ENCODE data around the gene STAT4. TPM values are rescaled to one million over a fixed set of nuclear protein-coding genes. Genes with fewer than 3 reads are reported as not detected.

The STAT4 gene
- total RNA-seq, 2 experiments from 2014 or later: 77.1 to 83.0 TPM

DNA sequence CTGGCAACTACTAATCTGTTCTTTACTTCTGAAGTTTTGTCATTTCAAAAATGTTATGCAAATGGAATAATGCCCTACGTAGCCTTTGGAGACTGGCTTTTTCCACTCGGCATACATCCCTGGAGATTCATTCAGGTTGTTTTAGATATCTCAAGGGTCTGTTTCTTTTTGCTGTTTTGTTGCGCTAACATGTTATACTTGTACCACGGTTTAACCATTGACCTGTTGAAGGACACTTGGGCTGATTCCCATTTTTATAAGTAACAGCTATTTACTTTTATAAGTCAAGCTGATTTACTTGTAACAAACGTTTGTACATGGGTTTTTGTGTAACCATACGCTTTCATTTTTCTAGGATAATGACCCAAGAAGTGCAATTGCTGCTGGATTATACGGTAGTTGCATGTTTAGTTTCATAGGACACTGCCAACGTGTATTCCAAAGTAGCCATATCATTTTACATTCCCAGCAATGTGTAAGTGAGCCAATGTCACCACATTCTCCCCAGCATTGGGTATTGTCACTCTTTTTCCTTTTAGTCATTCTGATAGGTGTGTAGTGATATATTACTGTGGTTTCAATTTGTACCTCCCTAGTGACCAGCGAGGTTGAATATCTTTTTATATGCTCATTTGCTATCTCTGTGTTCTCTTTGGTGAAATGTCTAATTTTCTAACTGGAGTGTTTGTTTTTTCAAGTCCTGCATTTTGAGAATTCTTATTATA, 36.5 kb upstream of the STAT4 start:
- no peak overlapping the region for H3K4me3 Mint-ChIP-seq
- Histone ChIP-seq H3K36me3 (ENCODE audit: insufficient read depth, low read length) (no peaks in the 10 kb centered on the region), H3K27ac (ENCODE audit: low read depth in 1 of 2, low read length in 2 of 2) (no peak overlapping the region), H3K27me3 (ENCODE audit: control insufficient read depth in 1 of 2, insufficient read depth in 2 of 2, low read length in 2 of 2) (no peaks in the 10 kb centered on the region), H3K9me3 (ENCODE audit: control insufficient read depth in 1 of 2, insufficient read depth in 1 of 2, low read length in 2 of 2) (peaks cover 0 to 9% of the 10 kb centered on the region in 2 experiments), H3K4me3 (ENCODE audit: low read length) (no peak overlapping the region), H3K4me1 (ENCODE audit: insufficient read depth, low read length) (peaks cover 10% of the 10 kb centered on the region)
- peaks cover 44% of the 10 kb centered on the region for H3K4me1 Mint-ChIP-seq (ENCODE audit: low read depth)
- no peaks in the 10 kb centered on the region for H3K9me3 Mint-ChIP-seq
- POLR2A ChIA-PET: no interaction called here
- intact Hi-C loops (cut with DNase I, micrococcal nuclease): no loop called here
- no peaks in the 10 kb centered on the region for H3K27me3 Mint-ChIP-seq
- CTCF ChIA-PET: no interaction called here
- no peaks in the 10 kb centered on the region for H3K36me3 Mint-ChIP-seq (ENCODE audit: low read depth)
- no peak for ATAC-seq (ENCODE audit: poor library complexity)
- no peak for DNase-seq
- no peak overlapping the region for H3K27ac Mint-ChIP-seq
- TF ChIP-seq CTCF (IDR thresholded peaks at IDR 0.05): no peak

DNA sequence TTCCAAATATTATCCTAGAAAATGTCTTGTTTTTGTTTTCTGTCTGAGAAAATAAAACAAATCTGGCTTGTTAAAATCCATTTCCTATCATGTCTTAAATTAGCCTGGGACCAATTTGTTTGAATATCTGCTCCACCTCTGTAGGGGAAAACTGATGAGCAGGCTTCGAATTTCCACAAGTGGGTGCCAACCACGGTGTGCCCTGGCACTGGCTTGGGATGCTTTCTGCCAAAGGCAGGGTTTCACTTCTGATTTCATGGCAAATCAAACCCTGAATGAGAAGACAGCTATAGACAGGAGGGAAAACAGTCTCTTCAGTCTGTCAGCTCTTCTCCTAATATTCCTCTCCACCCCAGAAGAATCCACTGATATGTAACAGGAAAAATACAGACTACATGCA, 33.7 kb upstream of the STAT4 start:
- no peaks in the 10 kb centered on the region for H3K36me3 ChIP-seq (ENCODE audit: insufficient read depth, low read length)
- Mint-ChIP-seq H3K4me3 (no peak overlapping the region), H3K27me3 (no peaks in the 10 kb centered on the region), H3K36me3 (ENCODE audit: low read depth) (no peaks in the 10 kb centered on the region), H3K4me1 (ENCODE audit: low read depth) (peaks cover 20% of the 10 kb centered on the region), H3K27ac (no peak overlapping the region), H3K9me3 (no peaks in the 10 kb centered on the region)
- no peak for TF ChIP-seq CTCF (IDR thresholded peaks at IDR 0.05)
- CTCF ChIA-PET: interaction anchor here (1.1 kb wide), 1 partner anchor 56 kb away, joined by 3 read pairs; no protein-coding TSS in a partner anchor
- no peaks in the 10 kb centered on the region for H3K27me3 ChIP-seq (ENCODE audit: control insufficient read depth in 1 of 2, insufficient read depth in 2 of 2, low read length in 2 of 2)
- ATAC-seq (ENCODE audit: poor library complexity) (no peak), DNase-seq (no peak)
- H3K27ac ChIP-seq (ENCODE audit: low read depth in 1 of 2, low read length in 2 of 2): no peak overlapping the region
- POLR2A ChIA-PET: no interaction called here
- H3K4me1 ChIP-seq (ENCODE audit: insufficient read depth, low read length): peaks cover 10% of the 10 kb centered on the region
- no peak overlapping the region for H3K4me3 ChIP-seq (ENCODE audit: low read length)
- intact Hi-C loops (cut with DNase I, micrococcal nuclease): no loop called here
- H3K9me3 ChIP-seq (ENCODE audit: control insufficient read depth in 1 of 2, insufficient read depth in 1 of 2, low read length in 2 of 2): no peaks in the 10 kb centered on the region

- no peaks in the 10 kb centered on the region for H3K9me3 Mint-ChIP-seq
- no peak overlapping the region for H3K27ac Mint-ChIP-seq
- ChIA-PET CTCF (interaction anchor here (1.1 kb wide), 1 partner anchor 55 kb away, joined by 3 read pairs; no protein-coding TSS in a partner anchor), POLR2A (no interaction called here)
- DNase-seq (no peak), ATAC-seq (ENCODE audit: poor library complexity) (no peak)
- peaks cover 10% of the 10 kb centered on the region for H3K4me1 Mint-ChIP-seq (ENCODE audit: low read depth)
- no peak overlapping the region for H3K27ac ChIP-seq (ENCODE audit: low read depth in 1 of 2, low read length in 2 of 2)
- H3K27me3 Mint-ChIP-seq: no peaks in the 10 kb centered on the region
- no peak overlapping the region for H3K4me3 ChIP-seq (ENCODE audit: low read length)
- H3K36me3 Mint-ChIP-seq (ENCODE audit: low read depth): no peaks in the 10 kb centered on the region
- no peaks in the 10 kb centered on the region for H3K36me3 ChIP-seq (ENCODE audit: insufficient read depth, low read length)
- intact Hi-C loops (cut with DNase I, micrococcal nuclease): no loop called here
- no peaks in the 10 kb centered on the region for H3K27me3 ChIP-seq (ENCODE audit: control insufficient read depth in 1 of 2, insufficient read depth in 2 of 2, low read length in 2 of 2)
- no peaks in the 10 kb centered on the region for H3K9me3 ChIP-seq (ENCODE audit: control insufficient read depth in 1 of 2, insufficient read depth in 1 of 2, low read length in 2 of 2)
- peaks cover 3% of the 10 kb centered on the region for H3K4me1 ChIP-seq (ENCODE audit: insufficient read depth, low read length)
- no peak overlapping the region for H3K4me3 Mint-ChIP-seq
- no peak for TF ChIP-seq CTCF (IDR thresholded peaks at IDR 0.05)
These were observed 32.7 kb upstream of the STAT4 start for GRCh38 chr2:191183516-191183915.

Data from CD4-positive, alpha-beta T cell (primary cell).